Smooth muscle cell (in vitro differentiated cells): Measurements from ENCODE around the gene NSUN2. TPM values are rescaled to one million over a fixed set of nuclear protein-coding genes. Genes with fewer than 3 reads are reported as not detected.

Experiments
- DNase-seq: peaks from one replicate; lab custom pipeline; 2025; ENCODE audit not compliant: unreplicated experiment; lab: John Stamatoyannopoulos, UW
- H2AFZ ChIP-seq: fragments of 200-600 bp; sonication (generic); 2 replicates; pipeline ENCODE4 v1.6.0; 2016; ENCODE audit warnings: antibody characterized with exemption, low read depth, mild to moderate bottlenecking
- H3F3A ChIP-seq: fragments of 200-600 bp; sonication (generic); 2 replicates; pipeline ENCODE4 v1.6.0; 2017; ENCODE audit warnings: antibody characterized with exemption, low read depth
- H3K27ac ChIP-seq: fragments of 200-600 bp; sonication (generic); 2 replicates; pipeline ENCODE4 v1.5.1; 2016; ENCODE audit warnings: low read depth, mild to moderate bottlenecking
- H3K27me3 ChIP-seq: fragments of 200-600 bp; sonication (generic); 2 replicates; pipeline ENCODE4 v1.6.1; 2016; ENCODE audit warnings: low read depth, mild to moderate bottlenecking
- H3K36me3 ChIP-seq: fragments of 200-600 bp; sonication (generic); 2 replicates; pipeline ENCODE4 v1.5.1; 2016; ENCODE audit warnings: low read depth
- H3K4me1 ChIP-seq: fragments of 200-600 bp; sonication (generic); 2 replicates; pipeline ENCODE4 v1.5.1; 2016; ENCODE audit warnings: low read depth
- H3K4me2 ChIP-seq: fragments of 200-600 bp; sonication (generic); 2 replicates; pipeline ENCODE4 v1.6.0; 2016; ENCODE audit warnings: mild to moderate bottlenecking
- H3K4me3 ChIP-seq: fragments of 200-600 bp; sonication (generic); 2 replicates; pipeline ENCODE4 v1.5.1; 2016; ENCODE audit warnings: mild to moderate bottlenecking
- H3K79me2 ChIP-seq: fragments of 200-600 bp; sonication (generic); 2 replicates; pipeline ENCODE4 v1.6.0; 2016; ENCODE audit warnings: low read depth, mild to moderate bottlenecking
- H3K9ac ChIP-seq: fragments of 200-600 bp; sonication (generic); 2 replicates; pipeline ENCODE4 v1.6.0; 2016; ENCODE audit warnings: low read depth
- H3K9me3 ChIP-seq: fragments of 200-600 bp; sonication (generic); replicated peaks from 2 replicates; pipeline ENCODE4 v1.5.1; 2016; ENCODE audit warnings: low read depth
- H4K20me1 ChIP-seq: fragments of 200-600 bp; sonication (generic); 2 replicates; pipeline ENCODE4 v1.6.0; 2016; ENCODE audit warnings: low read depth
- WGBS: methylation state at CpG from one replicate; pipeline ENCODE4 v1.1.7; 2016; ENCODE audit warnings: low lambda C conversion rate; 5-methylcytosine and 5-hydroxymethylcytosine counted together
- polyA plus RNA-seq: library from polyadenylated mRNA; unstranded; fragments of >200 nt; fragmentation: Nextera tagmentation; extraction: Ambion mirVana; gene quantifications from 2 replicates; pipeline ENCODE4 v1.2.1, GENCODE V29; 2016
- total RNA-seq: library from RNA; depleted of rRNA; stranded (reverse); fragments of >200 nt; gene quantifications from 2 replicates; pipeline ENCODE4 v1.2.3, GENCODE V29; 2014
- TF ChIP-seq, protein P1 (sequence below): fragments of 200-600 bp; sonication (generic); IDR thresholded peaks from 2 replicates; pipeline ENCODE4 v1.5.1; 2017; ENCODE audit warnings: borderline replicate concordance, mild to moderate bottlenecking, antibody characterized with exemption; ENCODE audit not compliant: insufficient read depth, poor library complexity, severe bottlenecking

NSUN2 gene
- total and polyA plus RNA-seq, 2 experiments from 2014 or later, result 29.3 to 34.4 TPM

DNA sequence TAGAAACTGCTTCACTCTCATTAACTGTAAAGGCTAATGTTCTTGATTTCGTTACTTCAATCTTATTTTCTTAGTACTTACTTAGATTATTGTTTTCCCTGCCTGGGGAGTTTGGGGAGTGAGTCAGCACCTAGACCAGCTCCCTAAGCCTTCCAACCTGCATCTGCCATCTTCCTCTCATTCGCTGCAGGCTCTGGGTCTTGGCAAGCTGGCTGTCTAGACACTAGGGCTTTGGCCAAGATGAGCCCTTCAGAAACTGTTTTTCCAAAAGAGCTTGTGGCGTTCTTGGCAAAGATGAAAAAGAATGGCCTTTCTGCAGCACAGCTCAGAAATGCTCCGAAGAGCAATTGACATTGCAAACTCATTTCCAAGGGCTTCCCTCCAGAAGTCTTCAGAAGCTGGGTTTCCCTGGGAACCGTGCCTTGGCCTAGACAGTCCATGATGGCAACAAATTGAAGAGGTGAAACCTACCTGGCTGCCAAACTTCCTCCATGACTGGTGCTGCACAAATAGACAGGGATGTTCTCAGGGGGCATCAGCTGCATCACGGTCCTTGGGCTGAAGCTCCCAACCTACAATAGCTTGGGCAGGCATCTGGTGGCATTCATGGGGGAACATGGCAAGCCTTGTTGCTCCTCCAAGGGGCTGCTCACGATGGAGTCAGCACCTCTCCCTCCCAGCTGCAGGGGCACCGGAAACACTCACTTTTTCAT lies 76.6 kb downstream of the NSUN2 start:
- H3K9ac ChIP-seq, result no peak overlapping the region
- H3K27ac ChIP-seq, result no peak overlapping the region
- WGBS, result 78% methylated on average over 8 of the region's 8 CpGs
- no peaks in the 10 kb centered on the region for H3K4me1 ChIP-seq
- TF ChIP-seq, protein P1, sequence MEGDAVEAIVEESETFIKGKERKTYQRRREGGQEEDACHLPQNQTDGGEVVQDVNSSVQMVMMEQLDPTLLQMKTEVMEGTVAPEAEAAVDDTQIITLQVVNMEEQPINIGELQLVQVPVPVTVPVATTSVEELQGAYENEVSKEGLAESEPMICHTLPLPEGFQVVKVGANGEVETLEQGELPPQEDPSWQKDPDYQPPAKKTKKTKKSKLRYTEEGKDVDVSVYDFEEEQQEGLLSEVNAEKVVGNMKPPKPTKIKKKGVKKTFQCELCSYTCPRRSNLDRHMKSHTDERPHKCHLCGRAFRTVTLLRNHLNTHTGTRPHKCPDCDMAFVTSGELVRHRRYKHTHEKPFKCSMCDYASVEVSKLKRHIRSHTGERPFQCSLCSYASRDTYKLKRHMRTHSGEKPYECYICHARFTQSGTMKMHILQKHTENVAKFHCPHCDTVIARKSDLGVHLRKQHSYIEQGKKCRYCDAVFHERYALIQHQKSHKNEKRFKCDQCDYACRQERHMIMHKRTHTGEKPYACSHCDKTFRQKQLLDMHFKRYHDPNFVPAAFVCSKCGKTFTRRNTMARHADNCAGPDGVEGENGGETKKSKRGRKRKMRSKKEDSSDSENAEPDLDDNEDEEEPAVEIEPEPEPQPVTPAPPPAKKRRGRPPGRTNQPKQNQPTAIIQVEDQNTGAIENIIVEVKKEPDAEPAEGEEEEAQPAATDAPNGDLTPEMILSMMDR, result no peak
- H2AFZ ChIP-seq, result no peak overlapping the region
- no peak overlapping the region for H3K4me2 ChIP-seq
- H3K27me3 ChIP-seq, result no peaks in the 10 kb centered on the region
- DNase-seq, result no peak
- H4K20me1 ChIP-seq, result no peaks in the 10 kb centered on the region
- H3F3A ChIP-seq, result no peaks in the 10 kb centered on the region
- H3K4me3 ChIP-seq, result no peak overlapping the region
- no peaks in the 10 kb centered on the region for H3K36me3 ChIP-seq
- H3K9me3 ChIP-seq, result no peaks in the 10 kb centered on the region
- no peaks in the 10 kb centered on the region for H3K79me2 ChIP-seq

DNA sequence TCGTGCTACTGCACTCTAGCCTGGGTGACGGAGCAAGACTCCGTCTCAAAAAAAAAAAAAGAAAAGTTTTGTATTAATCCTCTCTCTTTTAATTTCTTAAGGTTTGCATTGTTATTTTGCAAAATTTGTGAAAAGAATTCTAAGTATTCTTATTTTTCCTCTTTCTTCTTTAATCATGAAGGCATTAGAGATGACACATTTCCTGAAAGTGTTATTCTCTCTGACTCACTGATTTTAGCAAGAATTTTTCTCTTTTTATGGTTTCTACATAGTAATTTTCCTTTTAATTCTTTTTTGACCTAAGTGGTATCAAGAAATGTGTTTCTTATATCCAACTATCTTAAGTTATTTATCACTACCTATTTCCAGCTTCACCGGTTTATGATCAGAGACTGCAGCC lies 78.0 kb downstream of the NSUN2 start:
- no peaks in the 10 kb centered on the region for H3F3A ChIP-seq
- TF ChIP-seq, protein P1, result no peak
- no peak overlapping the region for H3K4me3 ChIP-seq
- H3K36me3 ChIP-seq, result no peaks in the 10 kb centered on the region
- no peak for DNase-seq
- no peaks in the 10 kb centered on the region for H3K27me3 ChIP-seq
- no peaks in the 10 kb centered on the region for H3K9me3 ChIP-seq
- H3K27ac ChIP-seq, result no peak overlapping the region
- H3K4me2 ChIP-seq, result no peak overlapping the region
- H2AFZ ChIP-seq, result no peak overlapping the region
- no peaks in the 10 kb centered on the region for H3K79me2 ChIP-seq
- no peak overlapping the region for H3K9ac ChIP-seq
- no peaks in the 10 kb centered on the region for H4K20me1 ChIP-seq
- no peaks in the 10 kb centered on the region for H3K4me1 ChIP-seq
- WGBS, result 88% methylated on average over 4 of the region's 4 CpGs

DNA sequence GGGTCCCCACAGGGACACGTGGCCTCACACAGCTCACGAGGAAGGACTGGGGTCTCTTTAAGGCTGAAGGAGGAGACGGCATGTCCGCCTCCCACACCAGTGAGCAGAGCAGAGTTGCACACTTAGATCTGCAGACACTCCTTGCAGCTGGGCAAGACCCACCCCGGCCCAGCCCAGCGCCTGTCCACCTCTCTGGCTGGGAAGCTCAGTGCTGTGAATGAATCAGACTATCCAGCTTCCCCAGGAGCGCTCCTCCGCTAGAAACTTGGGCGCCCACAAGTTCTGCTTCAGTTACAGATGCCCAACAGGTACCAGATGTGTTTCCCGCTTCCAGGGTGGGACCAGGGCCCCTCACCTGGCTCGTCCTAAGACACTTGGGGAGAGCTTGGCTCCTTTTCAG lies 78.9 kb downstream of the NSUN2 start:
- no peak overlapping the region for H2AFZ ChIP-seq
- H3K4me2 ChIP-seq, result no peak overlapping the region
- H3K9ac ChIP-seq, result no peak overlapping the region
- H3K27ac ChIP-seq, result no peak overlapping the region
- H3K4me3 ChIP-seq, result no peak overlapping the region
- DNase-seq, result no peak
- H3K27me3 ChIP-seq, result no peaks in the 10 kb centered on the region
- WGBS, result 80% methylated on average over 11 of the region's 11 CpGs
- H3K79me2 ChIP-seq, result no peaks in the 10 kb centered on the region
- no peaks in the 10 kb centered on the region for H3K9me3 ChIP-seq
- H3K36me3 ChIP-seq, result no peaks in the 10 kb centered on the region
- H3F3A ChIP-seq, result no peaks in the 10 kb centered on the region
- H3K4me1 ChIP-seq, result no peaks in the 10 kb centered on the region
- H4K20me1 ChIP-seq, result no peaks in the 10 kb centered on the region
- TF ChIP-seq, protein P1, result no peak

DNA sequence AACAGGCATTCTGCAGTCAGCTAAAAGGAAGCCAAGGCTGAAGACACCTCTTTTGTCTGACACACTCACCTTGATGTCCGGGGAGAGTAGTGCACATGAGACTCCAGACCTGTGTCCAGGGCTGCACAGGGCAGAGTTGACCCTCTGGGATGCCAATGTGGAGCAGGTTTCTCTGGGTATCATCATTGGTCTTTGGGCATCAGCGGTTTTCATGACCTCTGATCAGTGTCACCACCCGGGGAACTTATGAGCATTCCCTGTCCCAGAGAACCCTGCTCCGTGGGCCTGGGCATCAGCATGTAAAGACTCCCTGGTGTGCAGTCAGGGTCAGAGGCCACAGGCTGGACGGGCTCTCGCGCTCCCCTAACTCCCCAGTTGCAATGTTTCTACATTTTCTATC lies 80.2 kb downstream of the NSUN2 start:
- 88% methylated on average over 7 of the region's 7 CpGs for whole genome bisulfite sequencing
- no peak overlapping the region for H3K4me2 ChIP-seq
- DNase-seq, result no peak

More for the DNA sequence above, 80.2 kb downstream of the NSUN2 start:
- TF ChIP-seq, protein P1, result no peak
- Histone ChIP-seq H3K79me2 (no peaks in the 10 kb centered on the region), H3K36me3 (no peaks in the 10 kb centered on the region), H3K27ac (no peak overlapping the region), H2AFZ (no peak overlapping the region), H3F3A (no peaks in the 10 kb centered on the region), H3K4me3 (no peak overlapping the region), H3K4me1 (no peaks in the 10 kb centered on the region), H4K20me1 (no peaks in the 10 kb centered on the region), H3K9ac (no peak overlapping the region), H3K9me3 (no peaks in the 10 kb centered on the region), H3K27me3 (no peaks in the 10 kb centered on the region)
